Stomach (tissue), 4 donors: Measurements from ENCODE around the gene PRKCH.

Experiments
- EP300 ChIP-seq: sonication (generic); formaldehyde crosslinking; IDR thresholded peaks from one replicate; pipeline ENCODE4 v1.6.1; 2017; ENCODE audit warnings: antibody characterized with exemption
- POLR2A ChIP-seq, 4 donors: fragments of 450-650 bp; IDR thresholded peaks; one replicate each; pipeline ENCODE4 v1.6.1; 2016; ENCODE audit warnings: antibody characterized with exemption in 4 of 4, control low read depth in 2 of 4, mild to moderate bottlenecking in 1 of 4, moderate library complexity in 1 of 4
- POLR2AphosphoS5 ChIP-seq, 3 donors: sonication (generic); formaldehyde crosslinking; IDR thresholded peaks; one replicate each; pipeline ENCODE4 v1.6.1; 2016; ENCODE audit warnings: antibody characterized with exemption in 3 of 3
- TF ChIP-seq, protein P1 (sequence below), 7 experiments: fragments of 450-650 bp in 4 of 7; fragments of 200-600 bp in 3 of 7; sonication (generic) in 3 of 7; IDR thresholded peaks; one replicate each; pipeline ENCODE4 v1.5.1; 2016 to 2019; ENCODE audit warnings: antibody characterized with exemption in 7 of 7, control low read depth in 2 of 7, mild to moderate bottlenecking in 1 of 7

GRCh38 chr14:61478971-61479473 lies 157.6 kb downstream of the PRKCH start:
- TF ChIP-seq POLR2A (IDR thresholded peaks at IDR 0.05) (no peak), POLR2AphosphoS5 (IDR thresholded peaks at IDR 0.05) (no peak), EP300 (no peak)
- TF ChIP-seq, protein P1, sequence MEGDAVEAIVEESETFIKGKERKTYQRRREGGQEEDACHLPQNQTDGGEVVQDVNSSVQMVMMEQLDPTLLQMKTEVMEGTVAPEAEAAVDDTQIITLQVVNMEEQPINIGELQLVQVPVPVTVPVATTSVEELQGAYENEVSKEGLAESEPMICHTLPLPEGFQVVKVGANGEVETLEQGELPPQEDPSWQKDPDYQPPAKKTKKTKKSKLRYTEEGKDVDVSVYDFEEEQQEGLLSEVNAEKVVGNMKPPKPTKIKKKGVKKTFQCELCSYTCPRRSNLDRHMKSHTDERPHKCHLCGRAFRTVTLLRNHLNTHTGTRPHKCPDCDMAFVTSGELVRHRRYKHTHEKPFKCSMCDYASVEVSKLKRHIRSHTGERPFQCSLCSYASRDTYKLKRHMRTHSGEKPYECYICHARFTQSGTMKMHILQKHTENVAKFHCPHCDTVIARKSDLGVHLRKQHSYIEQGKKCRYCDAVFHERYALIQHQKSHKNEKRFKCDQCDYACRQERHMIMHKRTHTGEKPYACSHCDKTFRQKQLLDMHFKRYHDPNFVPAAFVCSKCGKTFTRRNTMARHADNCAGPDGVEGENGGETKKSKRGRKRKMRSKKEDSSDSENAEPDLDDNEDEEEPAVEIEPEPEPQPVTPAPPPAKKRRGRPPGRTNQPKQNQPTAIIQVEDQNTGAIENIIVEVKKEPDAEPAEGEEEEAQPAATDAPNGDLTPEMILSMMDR (IDR thresholded peaks at IDR 0.05), result no peak
